ENCODE results near the gene COL4A4.

- TF ChIP-seq CTCF (IDR thresholded peaks at IDR 0.05): no peak
- TF ChIP-seq POLR2A (IDR thresholded peaks at IDR 0.05): no peak
Measured at GRCh38 chr2:227007940-227008339, 156.1 kb downstream of the COL4A4 start.

Data from esophagus squamous epithelium (tissue), 4 donors.